ENCODE results near the gene ZNF511. TPM values are rescaled to one million over a fixed set of nuclear protein-coding genes. Genes with fewer than 3 reads are reported as not detected.

The ZNF511 gene
- total RNA-seq, 1 experiment from 2014 or later, result 15.2 TPM

DNA sequence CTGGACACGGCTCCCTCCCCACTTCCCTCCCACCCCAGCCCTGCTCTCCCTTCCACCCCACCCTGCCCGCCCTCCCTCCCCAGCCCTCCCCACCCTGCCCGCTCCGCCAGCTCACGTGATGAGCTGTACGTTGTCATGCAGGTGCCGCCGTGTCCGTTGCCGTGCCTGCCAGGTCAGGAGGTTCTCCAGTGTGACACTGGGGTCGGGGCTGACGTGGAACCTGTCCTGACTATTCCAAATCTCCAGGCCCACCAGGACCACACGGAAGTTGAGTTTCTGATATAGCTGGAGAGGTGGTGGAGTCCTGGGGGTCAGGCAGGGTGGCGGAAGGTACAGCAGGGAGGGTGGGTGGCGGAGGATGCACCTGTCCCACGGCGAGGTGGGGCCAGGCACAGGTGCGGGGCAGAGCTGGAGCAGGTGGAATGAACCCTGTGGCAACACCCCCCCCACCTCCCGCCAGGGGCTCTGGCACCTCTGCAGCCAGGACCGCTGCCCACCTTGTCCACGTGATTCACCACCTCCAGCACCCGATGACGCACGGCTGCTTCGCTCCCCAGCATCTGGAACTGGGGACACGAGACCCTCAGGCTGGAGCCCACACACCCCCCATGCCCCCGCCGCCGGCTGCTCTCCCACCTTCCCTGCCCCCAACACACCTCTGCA, 36.3 kb upstream of the ZNF511 start:
- no peak for DNase-seq (ENCODE audit: low read depth, low spot score)
- in situ Hi-C loops (cut with HindIII; ENCODE audit: low pct_unique_long_range_greater_than_20kb, low sequenced_read_pairs), result no loop called here

DNA sequence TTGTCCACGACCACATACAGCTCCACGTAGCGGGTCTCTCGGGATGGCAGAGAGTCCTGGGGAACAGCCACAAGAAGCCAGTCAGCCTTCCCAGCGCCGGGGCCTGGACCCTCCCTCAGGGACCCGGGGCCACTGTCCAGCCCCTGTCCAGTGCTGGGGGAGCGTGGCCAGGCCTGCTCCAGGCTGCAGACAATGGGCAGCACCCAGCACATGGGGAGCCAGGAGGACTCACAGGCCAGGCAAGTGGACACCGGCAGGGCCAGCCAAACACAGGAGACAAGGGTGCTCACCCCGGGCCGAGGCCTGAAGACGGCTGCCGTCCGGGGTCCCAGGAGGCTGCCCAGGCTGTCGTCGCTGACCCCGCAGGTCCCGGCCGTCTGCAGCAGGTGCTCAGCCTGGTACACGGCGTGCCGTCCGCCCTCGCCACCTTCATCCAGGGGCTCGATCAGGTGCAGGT, 35.7 kb upstream of the ZNF511 start:
- no peak for DNase-seq (ENCODE audit: low read depth, low spot score)
- in situ Hi-C loops (cut with HindIII; ENCODE audit: low pct_unique_long_range_greater_than_20kb, low sequenced_read_pairs), result no loop called here

DNA sequence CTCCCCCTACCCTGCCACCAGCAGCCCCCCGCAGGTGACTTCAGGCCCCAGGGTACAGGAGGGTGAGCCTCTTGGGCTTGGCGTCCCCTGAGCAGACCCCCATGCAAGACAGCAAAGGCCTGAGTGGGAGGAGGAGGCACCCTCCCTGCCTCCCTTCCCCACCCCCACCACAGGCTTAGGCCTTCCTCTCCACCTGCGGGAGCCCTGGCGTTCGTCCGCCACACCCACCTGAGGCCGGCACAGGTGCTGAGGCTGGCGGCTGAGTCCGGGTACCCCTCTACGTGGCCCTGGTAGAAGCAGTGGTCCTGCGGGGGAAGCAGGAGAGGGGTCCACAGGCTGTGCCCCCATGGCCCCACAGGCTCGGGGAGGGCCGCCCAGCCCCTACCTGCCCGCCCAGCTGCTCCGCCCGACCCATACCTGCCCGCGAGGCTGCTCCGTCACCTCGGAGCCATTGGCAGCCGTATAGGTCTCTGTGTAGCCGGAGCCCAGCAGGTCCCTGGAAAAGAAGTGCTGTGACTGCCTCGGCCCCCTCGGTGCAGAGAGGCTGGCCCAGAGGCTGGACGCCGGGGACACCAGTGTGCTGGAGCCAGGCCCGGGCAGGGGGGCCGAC, 35.1 kb upstream of the ZNF511 start:
- in situ Hi-C loops (cut with HindIII; ENCODE audit: low pct_unique_long_range_greater_than_20kb, low sequenced_read_pairs), result no loop called here
- DNase-seq (ENCODE audit: low read depth, low spot score), result no peak

DNA sequence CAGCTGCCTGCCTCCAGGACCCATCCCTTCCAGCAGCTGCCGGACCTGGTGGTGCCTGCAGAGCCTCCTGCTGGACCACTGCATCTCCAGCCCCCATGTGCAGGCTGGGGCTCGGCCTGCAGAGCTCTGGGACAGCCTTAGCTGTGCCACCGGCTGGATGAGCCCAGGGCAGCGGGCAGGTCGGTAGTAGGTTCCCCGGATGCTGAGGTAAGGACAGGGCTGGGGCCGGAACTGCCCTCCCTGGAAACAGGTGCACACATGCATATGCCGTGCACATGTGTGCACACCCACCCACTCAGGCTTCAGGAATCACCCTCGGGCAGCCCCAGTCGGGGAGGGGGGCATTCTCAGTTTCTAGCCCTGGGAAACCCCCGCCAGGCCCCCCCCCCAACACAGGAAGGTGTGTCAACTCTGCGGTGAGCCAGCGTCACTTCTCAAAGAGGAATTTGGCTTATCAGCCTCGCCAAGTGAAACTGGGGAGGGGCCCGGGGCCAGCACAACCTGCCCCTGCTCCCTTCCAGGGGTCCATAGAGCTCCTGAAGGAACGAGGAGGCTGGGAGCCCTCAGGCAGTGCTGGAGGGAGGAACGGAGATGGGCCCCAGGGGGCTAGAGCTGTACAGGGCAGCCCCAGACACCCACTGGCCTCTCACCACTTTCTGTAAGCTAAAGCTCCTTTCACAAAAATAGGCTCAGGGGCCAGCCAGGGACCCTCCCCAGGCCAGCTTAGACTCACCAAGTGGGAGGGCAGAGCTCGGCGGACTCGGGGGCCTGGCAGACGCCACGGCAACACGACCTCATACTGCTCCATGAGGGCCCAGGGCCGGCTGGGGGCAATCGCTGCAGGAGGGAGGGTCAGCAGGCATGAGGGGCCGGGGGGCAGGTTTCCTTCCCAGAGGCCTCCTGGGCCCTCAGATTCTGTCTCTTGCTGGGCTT, 33.7 kb upstream of the ZNF511 start:
- in situ Hi-C loops (cut with HindIII; ENCODE audit: low pct_unique_long_range_greater_than_20kb, low sequenced_read_pairs), result no loop called here

DNA sequence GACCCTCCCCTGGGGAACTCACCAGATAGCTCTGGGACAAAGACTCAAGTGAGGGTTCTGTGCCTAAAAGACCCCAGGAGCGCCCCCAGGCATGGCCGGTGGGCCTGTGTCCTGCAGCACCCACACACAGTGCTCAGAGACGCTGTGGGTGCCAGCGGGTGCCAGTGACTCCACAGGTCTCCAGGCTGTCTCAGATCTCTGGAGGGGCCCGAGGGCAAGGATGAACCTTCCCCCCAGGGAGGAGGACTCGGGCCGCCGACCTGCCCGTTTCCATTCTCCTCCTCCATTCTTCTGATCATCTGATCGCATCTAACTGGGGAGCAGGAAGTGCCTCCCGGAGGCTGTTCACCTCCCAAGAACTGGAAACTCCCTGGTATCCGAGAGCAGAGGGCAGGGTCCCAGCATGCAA, 33.0 kb upstream of the ZNF511 start:
- no peak for DNase-seq (ENCODE audit: low read depth, low spot score)
- in situ Hi-C loops (cut with HindIII; ENCODE audit: low pct_unique_long_range_greater_than_20kb, low sequenced_read_pairs), result no loop called here

More for the DNA sequence above, 33.7 kb upstream of the ZNF511 start:
- DNase-seq (ENCODE audit: low read depth, low spot score), result no peak

DNA sequence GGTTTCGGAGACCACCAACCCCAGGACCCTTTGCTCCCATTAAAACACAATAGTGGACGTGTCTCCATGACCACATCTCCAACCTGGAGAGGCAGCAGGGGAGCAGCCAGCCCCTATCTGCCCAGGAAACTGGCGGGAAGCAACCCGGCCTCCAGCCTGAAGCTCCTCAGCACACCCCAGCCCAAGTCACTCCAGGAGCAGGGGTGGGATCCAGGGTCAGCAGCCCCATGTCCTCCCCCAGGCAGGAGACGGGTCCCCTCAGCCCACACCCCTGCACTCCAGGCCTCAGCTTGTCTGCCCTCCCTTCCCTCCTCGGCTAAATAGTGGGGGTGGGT, 32.6 kb upstream of the ZNF511 start:
- in situ Hi-C loops (cut with HindIII; ENCODE audit: low pct_unique_long_range_greater_than_20kb, low sequenced_read_pairs), result no loop called here
- no peak for DNase-seq (ENCODE audit: low read depth, low spot score)

DNA sequence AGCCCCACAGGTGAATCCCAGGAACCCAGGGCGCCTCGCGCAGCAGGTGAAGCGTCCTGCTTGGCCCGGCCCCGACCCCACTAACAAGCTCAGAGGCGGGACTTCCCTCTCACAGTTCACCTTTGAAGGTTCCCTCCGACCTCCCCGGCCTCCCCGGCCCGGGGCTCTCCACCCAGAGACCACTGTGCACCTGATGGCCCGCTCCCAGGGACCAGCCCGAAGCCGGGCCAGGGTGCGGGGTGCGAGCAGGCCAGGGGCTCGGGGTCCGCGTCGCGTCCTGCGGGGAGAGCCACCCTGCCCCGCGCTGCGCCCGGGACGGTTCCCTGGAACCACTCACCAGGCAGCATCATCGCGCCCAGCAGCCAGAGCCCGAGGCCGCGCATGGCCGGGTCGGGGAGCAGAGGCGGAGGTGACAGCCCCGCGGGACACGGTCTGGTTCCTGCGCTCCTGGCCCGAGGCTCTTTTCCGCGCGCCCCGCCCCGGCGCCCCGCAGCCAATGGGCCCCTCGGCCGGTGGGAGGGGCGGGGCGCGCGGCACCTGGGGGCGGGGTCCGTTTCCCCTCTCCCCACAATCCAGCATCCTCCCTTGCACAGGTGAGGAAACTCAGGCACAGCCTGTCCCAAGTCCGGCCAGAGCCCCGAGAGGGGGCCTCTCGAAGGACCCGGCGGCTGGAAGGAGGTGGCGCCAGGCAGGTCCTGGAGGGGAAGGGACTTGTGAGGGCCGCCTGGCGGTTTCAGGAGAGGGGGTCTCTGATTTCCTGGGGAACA, 32.1 kb upstream of the ZNF511 start, which contains the start of gene ADAM8:
ADAM8 (minus strand) TSS at position 434 of the 767 bp plus-strand sequence; CDS start at position 383, 51 bp downstream.
- in situ Hi-C loops (cut with HindIII; ENCODE audit: low pct_unique_long_range_greater_than_20kb, low sequenced_read_pairs), result no loop called here

DNA sequence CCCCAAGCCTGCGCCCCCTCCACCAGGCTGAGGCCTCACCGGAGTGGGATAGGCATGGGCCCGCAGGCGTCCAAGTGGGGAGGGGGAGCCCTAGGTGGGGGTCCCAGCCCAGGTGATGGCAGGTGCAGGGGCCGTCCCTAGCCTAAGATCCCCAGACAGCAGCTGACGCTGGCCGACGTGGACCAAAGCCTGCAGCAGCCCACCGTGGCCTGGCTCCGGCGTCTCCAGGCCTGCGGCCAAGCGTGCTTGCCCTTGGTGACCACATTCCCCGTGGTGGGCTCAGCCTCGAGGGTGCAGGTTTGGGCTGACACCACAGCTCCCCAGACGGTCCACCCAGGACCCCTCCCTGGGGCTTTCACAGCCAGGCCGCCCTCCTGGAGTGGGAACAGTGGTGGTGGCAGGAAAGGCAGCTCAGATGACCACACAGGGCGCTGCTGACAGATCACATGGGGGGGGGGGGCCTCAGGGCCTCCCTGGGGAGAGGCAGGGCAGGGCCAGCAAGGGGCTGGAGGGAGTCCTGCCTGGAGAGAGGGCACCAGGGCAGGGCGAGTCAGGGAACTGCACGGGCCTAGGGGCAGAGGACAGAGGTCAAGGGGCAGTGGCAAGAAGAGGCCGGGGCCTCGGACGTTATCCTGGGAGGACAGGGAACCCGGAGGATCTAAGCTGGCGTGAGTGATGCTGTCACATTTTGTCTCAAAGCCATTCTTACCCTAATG, 31.3 kb upstream of the ZNF511 start:
- in situ Hi-C loops (cut with HindIII; ENCODE audit: low pct_unique_long_range_greater_than_20kb, low sequenced_read_pairs), result no loop called here
- no peak for DNase-seq (ENCODE audit: low read depth, low spot score)

More for the DNA sequence above, 32.1 kb upstream of the ZNF511 start, which contains the start of gene ADAM8:
- no peak for DNase-seq (ENCODE audit: low read depth, low spot score)

DNA sequence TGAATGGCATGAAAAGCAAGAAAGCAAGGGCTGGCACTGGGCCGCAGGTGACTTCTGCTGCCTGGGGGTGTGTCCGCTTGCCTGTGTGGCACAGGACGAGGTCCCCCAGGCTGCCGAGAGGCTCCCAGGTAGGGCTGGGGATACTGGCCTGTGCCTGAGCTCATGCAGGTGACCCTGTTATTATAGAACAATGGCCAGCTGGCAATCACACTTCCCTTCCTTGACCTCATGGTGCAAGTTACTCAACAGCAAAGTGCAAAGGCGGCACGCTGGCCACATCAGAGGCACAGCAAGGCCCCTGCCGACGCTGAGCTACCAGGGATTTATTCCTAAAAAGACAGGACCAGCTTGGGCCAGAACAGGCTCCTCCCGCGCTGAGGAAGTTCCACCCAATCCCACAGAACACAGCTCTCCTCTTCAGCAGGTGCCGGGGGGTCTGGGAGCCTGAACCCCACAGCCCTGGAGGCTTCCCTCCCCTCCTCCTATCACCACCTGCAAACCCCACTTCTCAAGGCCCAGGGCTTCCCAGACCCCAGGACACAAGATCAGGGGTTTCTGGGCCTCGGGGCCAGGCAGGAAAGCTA, 30.6 kb upstream of the ZNF511 start:
- no peak for DNase-seq (ENCODE audit: low read depth, low spot score)
- in situ Hi-C loops (cut with HindIII; ENCODE audit: low pct_unique_long_range_greater_than_20kb, low sequenced_read_pairs), result no loop called here

DNA sequence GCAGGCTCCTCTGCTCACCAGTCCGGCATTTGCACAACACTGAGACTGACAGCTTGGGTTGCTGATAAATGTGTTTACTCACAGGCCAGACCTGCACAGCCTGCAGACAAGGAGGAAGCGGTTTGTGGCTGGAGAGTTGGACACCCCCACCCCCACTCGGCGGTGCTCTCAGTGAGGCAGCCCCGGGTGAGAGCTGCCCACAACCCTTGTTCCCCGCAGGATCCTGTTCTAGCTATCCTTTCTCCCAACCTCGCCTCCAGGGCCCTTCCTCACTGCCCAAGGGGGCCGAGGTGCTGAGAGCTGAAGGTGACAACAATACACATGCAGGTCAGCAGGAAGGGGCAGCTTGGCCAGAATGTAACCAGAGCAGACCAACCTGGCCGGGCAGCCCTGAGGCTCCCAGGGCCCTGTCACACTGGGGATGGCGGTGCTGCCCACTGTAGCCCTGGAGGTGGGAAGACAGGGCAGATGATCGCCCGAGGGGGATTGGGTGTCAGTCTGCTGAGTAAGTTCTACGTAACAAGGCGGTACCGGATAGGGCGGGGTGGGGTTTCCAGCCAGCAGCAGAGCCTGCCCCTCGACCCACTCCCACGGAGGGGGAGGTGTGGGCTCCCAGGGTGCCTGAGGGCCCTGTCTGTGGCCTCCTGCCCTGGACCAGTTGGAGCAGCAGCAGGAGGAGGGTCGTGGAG, 30.0 kb upstream of the ZNF511 start:
- no peak for DNase-seq (ENCODE audit: low read depth, low spot score)
- in situ Hi-C loops (cut with HindIII; ENCODE audit: low pct_unique_long_range_greater_than_20kb, low sequenced_read_pairs), result no loop called here

DNA sequence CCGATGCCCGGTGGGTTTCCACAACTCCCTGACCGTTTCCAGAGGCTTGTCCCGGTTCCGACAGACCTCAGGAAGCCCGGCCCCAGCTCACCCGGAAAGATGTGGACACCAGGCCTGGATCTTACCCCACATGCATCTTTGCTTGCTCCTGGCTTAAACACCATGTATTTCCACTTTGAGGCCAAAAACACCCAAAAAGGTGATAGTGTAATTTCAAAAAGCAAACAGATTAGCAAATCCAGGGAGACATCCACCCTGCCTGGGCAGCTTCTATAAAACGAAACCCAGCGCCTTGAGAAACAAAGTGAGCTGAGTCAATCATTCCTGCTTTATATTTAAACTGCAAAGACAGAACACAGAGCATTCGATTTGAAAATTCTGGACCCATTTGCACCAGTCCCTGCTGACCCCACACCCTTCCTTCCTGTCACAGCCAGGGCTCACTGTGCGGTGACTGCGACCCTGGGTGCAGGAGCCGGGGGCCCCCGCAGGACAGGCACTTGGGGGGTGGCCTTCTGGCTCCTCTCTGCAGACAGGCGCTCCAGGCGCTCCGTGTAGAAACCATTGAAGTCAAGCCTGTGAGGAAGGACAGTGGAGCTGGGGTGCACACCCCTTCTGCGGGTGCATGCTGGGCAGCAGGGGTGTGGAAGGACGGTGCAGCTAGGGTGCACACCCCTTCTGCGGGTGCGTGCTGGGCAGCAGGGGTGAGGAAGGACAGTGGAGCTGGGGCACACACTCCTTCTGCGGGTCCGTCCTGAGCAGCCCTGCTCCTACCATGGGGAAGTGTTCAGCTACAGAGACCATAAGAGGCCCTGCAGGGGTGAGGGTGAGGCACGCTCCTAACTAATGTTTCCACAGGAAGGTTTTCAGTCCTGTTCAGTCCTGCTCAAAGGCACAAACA, 29.1 kb upstream of the ZNF511 start:
- DNase-seq (ENCODE audit: low read depth, low spot score), result no peak
- in situ Hi-C loops (cut with HindIII; ENCODE audit: low pct_unique_long_range_greater_than_20kb, low sequenced_read_pairs), result no loop called here

DNA sequence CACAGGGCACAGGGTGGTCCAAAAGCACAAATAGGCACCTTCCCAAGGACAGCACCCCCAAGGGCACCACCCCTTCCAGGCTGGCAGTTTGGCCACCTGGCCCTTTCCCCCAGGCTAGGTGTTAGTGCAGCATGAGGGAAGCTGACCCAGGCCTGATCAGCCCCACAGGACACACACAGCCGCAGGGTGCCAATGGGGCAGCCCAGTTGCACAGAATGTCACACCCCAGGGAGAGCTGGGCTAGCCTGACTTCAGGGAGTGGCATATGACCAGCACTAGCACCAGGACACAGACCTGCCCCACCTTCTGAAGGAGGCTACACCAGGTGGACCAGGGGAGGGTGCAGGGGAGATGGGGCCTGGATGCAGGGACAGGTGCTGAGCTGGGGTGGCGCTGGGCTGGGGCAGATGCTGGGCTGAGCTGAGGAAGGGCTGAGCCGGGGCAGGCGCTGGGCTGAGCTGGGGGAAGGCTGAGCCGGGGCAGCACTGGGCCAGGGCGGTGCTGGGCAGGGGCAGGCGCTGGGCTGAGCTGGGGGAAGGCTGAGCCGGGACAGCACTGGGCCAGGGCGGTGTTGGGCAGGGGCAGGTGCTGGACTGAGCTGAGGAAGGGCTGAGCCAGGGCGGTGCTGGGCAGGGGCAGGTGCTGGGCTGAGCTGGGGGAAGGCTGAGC, 28.2 kb upstream of the ZNF511 start:
- DNase-seq (ENCODE audit: low read depth, low spot score), result no peak
- in situ Hi-C loops (cut with HindIII; ENCODE audit: low pct_unique_long_range_greater_than_20kb, low sequenced_read_pairs), result no loop called here

DNA sequence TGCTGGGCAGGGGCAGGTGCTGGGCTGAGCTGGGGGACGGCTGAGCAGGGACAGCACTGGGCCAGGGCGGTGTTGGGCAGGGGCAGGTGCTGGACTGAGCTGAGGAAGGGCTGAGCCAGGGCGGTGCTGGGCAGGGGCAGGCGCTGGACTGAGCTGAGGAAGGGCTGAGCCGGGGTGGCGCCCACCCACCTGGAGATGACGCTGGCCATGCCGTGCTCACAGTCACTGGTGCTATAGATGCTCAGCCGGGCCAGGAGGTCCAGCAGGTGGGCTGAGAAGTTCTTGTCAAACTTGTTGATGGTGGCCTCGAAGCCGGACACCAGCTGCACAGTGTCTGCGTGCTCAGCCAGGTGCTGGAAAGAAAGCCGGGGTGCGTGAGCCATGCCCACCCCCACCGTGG, 27.6 kb upstream of the ZNF511 start:
- in situ Hi-C loops (cut with HindIII; ENCODE audit: low pct_unique_long_range_greater_than_20kb, low sequenced_read_pairs), result no loop called here
- no peak for DNase-seq (ENCODE audit: low read depth, low spot score)

DNA sequence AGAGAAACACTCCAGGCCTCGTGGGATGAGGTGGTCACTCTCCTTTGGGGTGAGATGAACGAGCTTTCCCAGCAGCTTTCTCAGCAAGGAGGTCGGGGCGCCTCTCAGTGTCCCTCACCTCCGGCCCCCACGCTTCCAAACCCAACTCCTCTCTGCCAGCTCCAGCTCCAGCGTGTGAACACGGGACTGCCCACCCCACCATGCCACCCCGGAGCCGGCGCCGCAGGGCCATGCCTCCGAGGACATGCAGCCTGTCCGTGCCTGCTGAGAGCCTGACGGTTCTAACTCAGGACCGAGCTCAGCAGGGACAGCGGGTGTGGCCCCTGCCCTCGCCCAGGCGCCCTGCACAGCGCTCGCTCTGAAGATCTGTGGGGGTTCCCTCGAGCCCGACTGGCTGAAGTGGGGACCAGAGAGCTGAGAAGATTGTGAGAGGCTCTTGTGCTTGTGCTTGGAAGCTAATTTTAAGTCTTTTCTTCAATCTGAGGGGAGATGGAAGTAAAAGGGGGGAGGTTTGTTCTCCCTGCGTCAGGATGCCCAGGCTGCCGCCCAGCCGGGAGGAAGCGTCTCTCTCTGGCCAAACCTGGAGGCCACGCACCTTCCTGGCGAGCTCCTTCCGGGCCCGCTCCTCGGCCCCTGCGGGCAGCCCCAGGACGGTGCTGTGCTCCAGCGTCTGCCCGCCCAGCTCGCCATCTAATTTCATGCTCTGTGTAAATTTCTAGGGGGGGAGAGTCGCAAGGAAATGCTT, 26.9 kb upstream of the ZNF511 start:
- DNase-seq (ENCODE audit: low read depth, low spot score), result no peak
- in situ Hi-C loops (cut with HindIII; ENCODE audit: low pct_unique_long_range_greater_than_20kb, low sequenced_read_pairs), result no loop called here
